Body of pancreas (tissue), 4 donors: ENCODE measurements around the gene AUTS2.

Experiments
- POLR2A ChIP-seq, 3 donors: fragments of 450-650 bp; IDR thresholded peaks; one replicate each; pipeline ENCODE4 v1.6.1; 2016; ENCODE audit warnings: antibody characterized with exemption in 3 of 3, mild to moderate bottlenecking in 2 of 3
- TF ChIP-seq, protein P1 (sequence below), 7 experiments: fragments of 450-650 bp in 4 of 7; fragments of 200-600 bp in 3 of 7; sonication (generic) in 3 of 7; IDR thresholded peaks; one replicate each; pipeline ENCODE4 v1.5.1; 2016 to 2019; ENCODE audit warnings: antibody characterized with exemption in 7 of 7

GRCh38 chr7:69778138-69778537 lies 179.9 kb downstream of the AUTS2 start:
- TF ChIP-seq, protein P1, sequence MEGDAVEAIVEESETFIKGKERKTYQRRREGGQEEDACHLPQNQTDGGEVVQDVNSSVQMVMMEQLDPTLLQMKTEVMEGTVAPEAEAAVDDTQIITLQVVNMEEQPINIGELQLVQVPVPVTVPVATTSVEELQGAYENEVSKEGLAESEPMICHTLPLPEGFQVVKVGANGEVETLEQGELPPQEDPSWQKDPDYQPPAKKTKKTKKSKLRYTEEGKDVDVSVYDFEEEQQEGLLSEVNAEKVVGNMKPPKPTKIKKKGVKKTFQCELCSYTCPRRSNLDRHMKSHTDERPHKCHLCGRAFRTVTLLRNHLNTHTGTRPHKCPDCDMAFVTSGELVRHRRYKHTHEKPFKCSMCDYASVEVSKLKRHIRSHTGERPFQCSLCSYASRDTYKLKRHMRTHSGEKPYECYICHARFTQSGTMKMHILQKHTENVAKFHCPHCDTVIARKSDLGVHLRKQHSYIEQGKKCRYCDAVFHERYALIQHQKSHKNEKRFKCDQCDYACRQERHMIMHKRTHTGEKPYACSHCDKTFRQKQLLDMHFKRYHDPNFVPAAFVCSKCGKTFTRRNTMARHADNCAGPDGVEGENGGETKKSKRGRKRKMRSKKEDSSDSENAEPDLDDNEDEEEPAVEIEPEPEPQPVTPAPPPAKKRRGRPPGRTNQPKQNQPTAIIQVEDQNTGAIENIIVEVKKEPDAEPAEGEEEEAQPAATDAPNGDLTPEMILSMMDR (IDR thresholded peaks at IDR 0.05): no peak
- TF ChIP-seq POLR2A (IDR thresholded peaks at IDR 0.05): no peak
